Embryonic facial prominence (tissue), 1 donor: ENCODE data around the gene PON3.
"Not testable (repeated sequence)": the region's sequence is repeated elsewhere in the genome, so short reads cannot be mapped to it uniquely, and the experiment has no call there.

Experiments
- DNase-seq: peaks from one replicate; pipeline ENCODE4 v3.0.0-alpha.2; 2016; ENCODE audit errors: extremely low spot score

Gene PON3

DNA sequence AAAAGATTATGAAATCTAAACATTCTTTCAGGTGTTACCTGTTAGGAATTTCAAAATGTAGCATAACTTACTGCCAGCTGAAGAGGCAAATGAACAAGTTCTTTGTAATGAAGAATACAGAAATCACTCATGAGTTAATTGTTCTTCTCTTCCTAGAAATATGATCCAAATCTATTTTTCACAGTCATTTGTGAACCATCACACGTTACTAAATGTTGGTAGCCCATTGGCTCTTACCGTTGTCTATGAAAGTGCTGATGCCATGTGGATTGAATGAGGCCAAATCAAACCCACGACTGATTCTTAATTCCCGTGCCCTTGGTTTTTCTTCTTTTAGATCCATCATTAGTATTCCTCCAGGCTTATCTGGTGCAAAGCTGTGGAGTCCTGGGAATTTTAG, 15.9 kb upstream of the PON3 start:
- no peak for DNase-seq

DNA sequence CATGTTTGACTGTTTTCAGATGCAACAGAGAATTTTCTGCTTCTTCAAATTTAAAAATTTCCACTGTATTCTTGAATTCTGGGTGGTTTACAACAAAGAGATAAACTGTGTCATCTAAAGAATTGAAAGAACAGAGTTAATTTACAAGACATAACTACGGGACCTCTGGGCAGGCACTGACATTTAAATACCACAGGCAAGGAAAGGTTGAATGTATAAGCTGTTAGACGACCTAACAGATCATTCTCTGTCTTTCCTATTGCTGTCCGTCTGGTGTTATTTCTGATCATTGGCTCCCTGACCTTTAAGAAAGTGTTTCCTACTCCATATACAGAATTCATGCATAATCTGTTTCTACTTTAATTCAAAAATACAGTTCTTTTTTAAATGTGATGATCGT, 15.5 kb upstream of the PON3 start:
- DNase-seq: no peak

DNA sequence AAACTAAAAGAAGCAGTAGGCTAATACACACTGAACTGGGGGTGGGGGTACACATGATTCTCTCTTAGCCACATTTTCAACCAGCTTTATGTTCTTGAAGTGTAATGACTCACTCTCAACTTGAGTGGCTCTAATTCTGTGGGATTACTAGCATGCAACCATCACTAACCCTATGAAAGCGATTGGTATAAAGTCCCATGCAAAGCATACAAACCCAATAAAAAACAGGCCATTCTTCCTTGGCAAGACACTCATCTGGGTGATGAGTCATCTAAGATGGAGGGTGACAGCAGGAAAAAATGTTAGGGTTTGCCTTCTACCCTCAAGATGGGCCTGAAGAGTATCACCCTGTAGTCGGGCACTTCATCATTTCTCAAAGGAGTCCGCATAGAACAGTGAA, 14.9 kb upstream of the PON3 start:
- DNase-seq: no peak

DNA sequence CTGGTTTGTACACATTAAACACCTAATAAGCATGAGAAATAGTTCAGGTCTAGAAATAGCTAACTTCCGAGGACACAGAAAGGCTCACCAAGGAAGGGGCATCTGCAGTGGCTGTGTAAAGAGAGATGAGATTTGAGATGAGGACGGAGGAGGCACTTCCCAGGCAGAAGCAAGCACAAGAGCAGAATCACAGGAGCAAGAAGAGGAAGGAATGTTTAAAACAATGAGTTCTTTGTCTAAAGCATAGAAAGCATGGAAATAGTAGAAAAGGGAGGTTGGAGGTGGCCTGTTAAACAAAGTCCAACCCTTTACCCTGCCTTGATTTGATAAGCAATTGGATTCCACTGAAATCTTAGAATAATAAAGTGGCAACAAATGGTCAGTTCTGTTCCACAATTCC, 11.6 kb upstream of the PON3 start:
- no peak for DNase-seq

DNA sequence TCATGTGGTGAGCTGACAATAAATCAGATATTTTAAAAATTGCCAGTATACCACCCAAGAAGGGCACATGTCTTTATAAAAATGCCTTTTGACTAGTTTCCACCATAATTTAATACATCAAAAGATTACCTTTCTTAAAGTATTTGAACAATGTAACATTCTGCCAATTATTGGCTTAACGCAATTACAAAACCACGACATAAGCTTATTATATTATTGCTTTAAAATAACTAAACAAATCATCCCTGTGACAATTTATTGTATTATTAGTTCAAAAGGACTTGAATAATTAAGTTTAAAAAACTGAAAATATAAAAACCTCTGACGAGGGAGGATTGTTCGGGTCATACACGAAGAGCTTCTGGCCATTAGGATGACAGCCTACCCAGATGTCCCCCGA, 9.6 kb upstream of the PON3 start:
- no peak for DNase-seq

DNA sequence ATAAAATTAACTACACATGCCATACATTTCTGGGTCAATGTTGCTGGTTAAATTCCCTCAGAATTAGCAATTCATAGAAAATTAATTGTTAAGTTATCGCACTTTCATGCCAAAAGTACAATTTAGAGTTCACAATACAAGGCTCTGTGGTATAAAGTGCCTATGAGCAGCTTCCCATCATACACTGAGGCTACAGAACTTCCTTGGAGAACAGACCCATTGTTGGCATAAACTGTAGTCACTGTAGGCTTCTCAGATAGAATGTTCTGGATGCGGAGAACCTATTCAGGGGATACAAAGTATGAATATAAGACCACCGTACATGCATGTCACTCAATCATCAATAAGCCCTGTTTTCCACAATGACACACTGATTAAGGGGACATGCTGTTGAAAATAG, 9.0 kb upstream of the PON3 start:
- no peak for DNase-seq

DNA sequence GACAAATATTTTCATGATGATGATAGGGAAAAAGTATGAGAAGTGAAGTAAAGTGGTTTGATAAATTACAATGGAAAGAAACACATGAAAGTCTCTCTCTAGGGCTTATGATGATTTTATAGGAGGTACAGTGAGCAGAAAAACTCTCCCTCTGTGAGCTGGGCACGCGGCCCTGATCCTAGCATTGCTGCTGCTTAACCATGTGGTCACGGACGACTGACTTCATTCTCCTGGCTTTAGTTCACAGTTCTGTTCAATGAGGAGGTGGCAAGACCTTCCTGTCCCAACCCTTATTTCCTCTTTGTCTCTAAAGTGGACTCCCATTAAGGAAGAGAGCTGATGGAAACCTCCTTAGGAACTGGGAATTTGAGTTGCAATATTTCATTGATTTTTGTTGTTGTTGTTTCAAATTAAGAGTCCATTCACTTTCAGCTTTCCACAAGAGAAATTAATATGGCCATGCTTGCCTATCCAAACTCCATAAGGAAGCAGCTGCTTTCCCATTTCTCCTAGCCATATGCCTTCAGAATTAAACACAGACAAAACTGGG, 8.2 kb upstream of the PON3 start:
- DNase-seq: no peak

DNA sequence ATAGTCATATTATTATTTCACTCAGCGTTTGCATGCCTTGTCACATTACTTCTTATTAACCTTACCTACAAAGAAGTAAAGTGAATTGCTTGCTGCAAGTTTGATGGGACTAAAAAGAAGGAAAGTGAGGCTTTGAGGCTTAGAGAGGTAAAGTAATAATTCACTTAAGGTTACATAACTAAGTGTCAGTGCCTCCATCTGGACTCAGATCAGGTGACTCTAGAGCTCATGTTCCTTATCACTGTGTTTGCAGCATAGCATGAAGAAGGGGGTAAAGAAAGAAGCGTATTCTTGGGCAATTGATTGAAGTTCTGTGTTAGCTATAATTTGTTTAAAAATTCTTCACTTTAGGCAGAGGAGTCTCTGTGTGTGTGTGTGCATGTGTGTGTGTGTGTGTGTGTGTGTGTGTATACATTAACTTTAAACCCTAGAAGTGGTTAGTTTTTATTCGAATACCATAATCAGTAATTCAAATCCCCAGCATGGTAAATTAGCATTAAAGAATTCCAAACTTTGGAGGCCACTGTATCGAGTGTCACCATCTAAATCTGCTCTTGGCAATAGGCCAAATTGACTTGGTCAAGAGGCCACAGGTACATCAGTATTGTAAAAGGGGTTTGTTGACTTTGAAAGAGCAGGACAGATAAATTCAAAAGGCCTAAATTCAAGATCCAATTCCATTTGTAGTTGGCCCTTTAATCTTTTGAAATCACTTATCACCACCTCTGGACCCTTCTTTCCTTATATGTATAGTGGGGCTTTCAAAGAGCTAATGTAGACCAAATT, 2.2 kb upstream of the PON3 start:
- DNase-seq: no peak

DNA sequence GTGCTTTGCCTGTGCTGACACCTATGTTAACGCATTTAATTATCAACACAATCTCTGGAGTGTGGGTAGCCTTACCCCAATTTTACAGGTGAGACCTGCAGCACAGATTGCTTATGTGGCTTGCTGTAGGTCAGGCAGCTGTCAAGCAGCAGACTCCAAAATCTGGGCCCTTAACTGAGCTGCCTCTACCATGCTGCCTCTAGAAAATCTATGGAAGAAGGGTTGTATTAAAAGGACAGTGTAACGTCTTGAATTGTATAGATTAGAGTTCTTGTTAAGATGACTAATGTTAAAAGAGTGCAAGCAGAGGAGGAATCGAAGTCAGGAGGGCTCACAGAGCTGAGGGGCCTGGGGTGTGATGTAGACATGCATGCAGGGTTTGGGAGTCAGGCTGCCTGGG, 1.2 kb upstream of the PON3 start:
- DNase-seq: no peak

DNA sequence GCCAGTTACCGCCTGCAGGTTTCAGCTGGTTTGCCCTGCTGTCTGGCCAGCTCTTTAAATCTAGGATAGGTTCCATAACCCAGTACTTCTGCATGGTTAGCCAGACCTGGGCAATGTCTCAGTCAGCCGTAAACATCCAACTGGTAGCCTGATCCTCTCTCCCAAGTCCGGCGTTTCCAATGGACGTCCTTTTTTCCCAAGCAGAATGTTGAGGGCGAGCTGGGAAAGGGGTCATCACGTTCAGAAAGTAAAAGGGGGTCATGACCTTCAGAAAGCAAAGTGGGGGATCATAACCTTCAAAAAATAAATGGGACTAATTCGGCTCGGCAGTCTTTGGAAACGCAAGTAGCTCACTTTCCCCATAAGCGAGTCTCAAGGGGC, 430 bp downstream of the PON3 start:
- no peak for DNase-seq

DNA sequence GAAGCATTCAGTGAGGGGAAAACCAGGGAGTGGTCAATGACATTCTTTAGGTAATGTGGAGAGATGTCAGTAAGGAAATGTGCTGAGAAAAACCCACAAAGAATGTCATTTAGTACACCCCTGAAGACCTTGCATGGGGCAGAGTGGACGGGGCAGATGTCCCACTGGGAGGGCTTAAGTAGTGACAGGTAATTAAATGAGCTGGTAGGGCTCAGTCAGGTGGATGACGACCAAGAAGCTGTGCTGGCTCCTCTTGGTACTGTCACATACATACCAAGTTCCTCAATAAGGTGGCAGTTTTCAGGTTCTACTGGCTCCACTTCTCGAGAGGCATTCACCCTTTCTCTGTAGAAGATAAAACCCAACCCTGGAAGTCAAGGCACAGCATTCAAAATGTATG, 1.8 kb downstream of the PON3 start:
- no peak for DNase-seq

DNA sequence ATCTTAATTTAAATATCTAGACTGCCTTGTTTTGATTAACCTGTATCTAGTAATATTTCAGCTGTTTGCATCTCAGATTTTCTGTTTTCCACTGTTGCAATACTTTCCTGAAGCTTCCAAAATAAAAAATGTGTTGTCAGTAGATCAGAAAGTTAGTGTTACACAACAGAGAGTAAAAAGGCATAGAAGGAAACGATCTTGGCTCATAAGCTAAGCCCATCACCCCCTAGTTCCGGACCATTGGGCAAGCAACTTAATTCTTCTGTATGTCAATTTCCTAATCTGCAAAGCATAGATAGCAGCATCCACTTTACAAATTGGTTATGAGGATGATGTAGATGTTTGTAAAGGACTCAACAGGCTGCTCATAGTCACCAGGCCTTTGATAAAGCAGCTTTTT, 4.4 kb downstream of the PON3 start:
- no peak for DNase-seq

DNA sequence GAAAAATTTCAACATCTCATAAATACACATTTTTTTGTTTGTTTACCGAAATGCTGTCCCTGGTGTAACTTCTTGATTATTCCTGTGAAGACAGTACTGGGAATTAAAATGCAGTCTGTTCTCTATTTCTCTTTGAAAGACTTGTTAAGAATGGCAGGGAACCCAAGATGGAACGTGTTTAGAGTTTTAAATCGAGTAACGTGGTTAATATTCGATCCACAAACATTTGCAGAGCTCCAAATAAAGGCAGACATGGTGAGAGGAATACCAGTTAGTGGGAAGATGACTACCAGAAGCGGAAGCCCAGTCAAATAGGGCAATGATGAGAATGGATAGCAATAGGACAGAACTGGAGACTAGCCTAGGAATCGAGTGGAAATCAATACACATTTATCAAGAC, 6.7 kb downstream of the PON3 start:
- DNase-seq: no peak

DNA sequence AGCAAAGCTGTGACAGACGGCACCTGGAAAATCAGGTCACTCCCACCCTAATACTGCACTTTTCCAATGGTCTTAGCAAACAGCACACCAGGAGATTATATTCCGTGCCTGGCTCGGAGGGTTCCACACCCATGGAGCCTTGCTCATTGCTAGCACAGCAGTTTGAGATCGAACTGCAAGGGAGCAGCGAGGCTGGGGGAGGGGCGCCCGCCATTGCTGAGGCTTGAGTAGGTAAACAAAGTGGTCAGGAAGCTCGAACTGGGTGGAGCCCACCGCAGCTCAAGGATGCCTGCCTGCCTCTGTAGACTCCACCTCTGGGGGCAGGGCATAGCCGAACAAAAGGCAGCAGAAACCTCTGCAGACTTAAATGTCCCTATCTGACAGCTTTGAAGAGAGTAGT, 16.7 kb downstream of the PON3 start:
- not testable (repeated sequence) for DNase-seq

DNA sequence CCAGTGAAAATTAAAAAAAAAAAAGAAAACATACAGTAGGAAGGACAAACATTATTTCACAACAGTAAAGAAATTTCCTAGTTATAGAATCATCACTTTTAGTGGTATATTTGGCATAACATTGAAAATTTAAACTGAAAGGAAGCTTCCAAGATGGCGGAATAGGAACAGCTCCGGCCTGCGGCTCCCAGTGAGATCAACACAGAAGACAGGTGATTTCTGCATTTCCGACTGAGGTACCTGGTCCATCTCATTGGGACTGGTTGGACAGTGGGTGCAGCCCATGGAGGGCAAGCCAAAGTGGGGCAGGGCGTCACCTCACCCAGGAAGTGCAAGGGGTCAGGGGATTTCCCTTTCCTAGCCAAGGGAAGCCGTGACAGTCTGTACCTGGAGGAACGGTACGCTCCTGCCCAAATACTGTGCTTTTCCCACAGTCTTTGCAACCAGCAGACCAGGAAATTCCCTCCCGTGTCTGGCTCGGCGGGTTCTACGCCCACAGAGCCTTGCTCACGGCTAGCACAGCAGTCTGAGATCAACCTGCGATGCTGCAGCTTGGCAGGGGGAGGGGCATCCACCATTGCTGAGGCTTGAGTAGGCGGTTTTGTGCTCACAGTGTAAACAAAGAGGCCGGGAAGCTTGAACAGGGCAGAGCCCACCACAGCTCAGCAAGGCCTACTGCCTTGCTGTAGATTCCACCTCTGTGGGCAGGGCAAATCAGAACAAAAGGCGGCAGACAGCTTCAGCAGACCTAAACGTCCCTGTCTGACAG, 19.4 kb downstream of the PON3 start:
- DNase-seq: no peak

DNA sequence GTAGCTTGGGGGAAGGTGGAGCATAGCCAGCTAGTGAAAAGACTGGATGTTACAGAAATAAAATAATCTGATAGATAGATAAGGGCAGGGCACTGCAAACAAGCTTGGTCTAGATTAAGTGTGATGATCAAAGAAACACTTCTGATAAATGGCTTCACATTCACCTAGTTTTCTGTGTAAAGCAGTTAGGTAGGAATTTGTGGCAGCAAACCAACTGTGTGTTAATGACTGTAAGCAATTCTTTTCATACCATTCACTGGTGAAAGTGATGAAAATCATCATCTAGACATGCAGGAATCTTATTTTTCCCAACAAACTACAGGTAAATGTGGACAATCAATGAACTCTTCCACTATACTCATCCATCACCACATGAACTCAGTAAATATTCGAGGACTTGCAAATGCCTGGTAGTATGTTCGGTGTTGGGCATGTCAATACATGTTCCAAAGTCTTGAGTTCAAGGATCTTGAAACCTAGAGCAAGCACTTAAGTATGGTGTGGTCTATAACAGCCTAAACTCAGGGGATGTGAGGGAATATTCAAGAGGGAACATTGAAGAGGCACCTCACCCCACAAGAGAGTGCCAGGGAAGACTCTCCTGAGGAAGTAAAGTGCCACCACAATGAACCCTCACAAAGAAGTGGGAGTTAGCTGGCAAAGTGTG, 20.5 kb downstream of the PON3 start:
- DNase-seq: no peak

DNA sequence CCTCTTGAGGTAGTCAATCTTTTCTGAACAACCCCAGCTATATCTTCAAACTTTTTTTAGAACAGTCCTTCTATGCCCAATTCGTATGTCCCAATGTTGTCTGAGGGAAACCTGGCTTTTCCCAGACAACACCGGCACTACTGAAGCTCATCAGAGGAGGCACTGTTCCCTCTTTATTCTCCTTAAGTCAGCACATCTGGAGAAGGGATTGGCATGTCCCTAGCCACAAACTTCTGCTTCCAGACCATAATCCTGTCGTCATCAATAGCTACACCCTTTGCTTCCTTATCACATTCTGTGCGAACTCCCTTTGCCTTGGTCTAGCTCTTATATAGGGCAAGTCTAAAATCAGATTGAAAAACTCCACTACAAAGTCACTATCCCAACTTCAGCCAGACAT, 22.9 kb downstream of the PON3 start:
- no peak for DNase-seq

DNA sequence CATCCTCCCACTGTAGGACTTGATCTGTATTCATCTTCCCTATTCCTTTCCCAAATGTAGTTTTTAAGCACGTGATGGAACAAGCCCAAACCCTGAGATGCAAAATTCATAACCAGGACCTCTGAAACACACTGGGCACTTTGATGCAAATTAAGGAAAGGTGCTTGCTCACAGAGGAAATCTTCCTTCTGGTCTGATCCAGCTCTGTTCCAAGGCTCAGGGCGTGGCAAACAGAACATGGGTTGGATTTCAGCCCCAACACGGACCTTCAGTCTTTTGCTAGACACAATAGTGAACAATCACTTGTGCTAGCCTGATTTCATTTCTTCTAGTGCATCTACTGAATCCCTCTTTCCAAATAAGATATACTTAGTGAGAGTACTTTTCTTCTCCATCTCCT, 27.9 kb downstream of the PON3 start:
- DNase-seq: no peak

DNA sequence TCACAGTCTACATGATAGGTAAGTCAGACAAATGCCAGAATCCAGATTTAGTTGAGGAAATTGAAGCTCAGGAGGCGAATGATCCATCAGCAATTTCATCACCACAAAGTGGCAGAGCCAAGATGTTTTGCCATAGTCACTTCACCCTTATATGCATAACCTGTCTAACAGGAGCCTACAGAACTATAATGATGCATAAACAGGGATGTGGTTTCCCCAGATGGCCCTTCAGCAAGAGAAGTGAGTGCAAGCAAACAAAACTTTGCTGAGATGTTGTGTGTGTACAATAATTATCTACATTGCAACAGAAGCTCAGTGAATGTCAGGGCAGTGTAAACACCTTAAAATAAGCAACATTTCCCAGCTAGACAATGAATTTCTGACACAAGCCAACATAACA, 28.6 kb downstream of the PON3 start:
- DNase-seq: no peak

DNA sequence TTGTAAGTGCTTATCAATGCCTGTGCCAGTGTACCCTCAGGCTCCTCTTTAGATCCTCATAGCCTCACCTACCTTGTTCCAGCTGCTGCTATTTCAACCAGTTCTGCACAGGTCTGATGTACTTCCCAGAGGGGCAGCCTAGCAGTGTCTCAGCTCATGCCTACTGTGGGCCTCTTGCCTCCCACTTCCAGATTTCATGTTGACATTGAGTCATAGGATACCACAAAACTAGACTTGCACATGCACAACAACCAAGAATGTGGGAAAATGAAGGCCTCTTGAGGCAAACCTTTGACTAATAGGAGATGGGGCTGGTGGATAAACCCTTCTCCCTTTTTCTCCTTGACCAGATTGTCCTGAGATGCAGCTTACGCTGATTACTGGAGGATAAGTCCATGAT, 31.0 kb downstream of the PON3 start:
- no peak for DNase-seq

DNA sequence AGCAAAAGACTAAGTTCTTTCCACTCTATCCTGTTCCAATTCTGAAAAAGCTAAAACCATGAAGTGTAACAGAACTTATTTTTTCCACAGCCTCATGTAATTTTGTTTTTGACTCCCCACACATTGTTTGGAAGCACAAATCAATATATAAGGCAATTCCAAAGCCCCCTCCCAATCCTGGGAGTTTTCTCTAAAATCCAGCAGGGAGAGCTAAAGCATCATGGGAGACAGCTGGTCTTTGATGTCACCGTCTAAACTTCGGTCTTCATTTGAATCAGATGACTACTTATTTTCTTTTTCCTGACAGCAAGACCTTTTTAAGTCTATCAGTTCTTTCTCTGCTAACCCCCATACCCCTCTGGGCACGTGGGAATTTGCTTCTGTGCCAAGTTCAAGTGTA, 38.6 kb downstream of the PON3 start:
- no peak for DNase-seq

DNA sequence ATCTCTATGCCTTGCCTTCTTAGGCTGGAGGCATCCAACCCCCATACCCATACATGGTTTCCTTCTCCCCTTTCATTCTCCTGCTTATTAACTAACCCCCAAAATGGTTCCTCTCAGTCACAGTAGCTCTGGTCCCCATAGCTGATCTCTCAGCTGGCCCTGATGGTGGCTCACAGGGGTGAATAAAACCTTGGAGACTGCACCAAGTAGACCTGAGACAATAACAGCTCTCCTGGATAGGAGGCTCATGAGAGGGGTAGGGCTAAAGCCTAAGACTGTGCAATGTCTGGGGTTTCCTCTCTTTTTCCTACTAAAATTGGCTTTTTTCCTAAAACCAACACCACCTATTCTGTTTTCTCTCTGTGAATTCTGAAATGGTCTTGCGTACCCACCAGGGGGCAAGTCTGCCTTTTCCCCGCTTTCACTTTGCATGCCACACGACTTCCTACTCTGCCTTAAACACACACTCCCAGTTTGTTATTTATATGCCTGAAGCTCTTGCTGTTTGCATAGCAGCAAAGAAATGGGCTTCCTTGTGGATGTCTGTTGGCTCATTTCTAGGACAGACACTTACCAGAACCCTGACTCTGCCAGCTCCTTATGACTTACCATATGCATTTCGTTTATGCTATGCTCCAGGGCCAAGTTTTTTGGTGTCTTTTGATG, 53.4 kb downstream of the PON3 start:
- no peak for DNase-seq
